K562 (cell line): ENCODE results near the gene COMP. TPM values are rescaled to one million over a fixed set of nuclear protein-coding genes. Genes with fewer than 3 reads are reported as not detected.

ENCODE experiments used
- ARID4B ChIP-seq: sonication (generic); formaldehyde crosslinking; IDR thresholded peaks from 2 replicates; pipeline ENCODE4 v1.8.0; 2022; ENCODE audit warnings: mild to moderate bottlenecking, missing genetic modification reagents
- CBFA2T2 ChIP-seq: fragments of 450-650 bp; conservative IDR thresholded peaks from 2 replicates; pipeline ENCODE4 v1.6.1; 2017; ENCODE audit warnings: mild to moderate bottlenecking
- EHMT2 ChIP-seq: fragments of 450-650 bp; IDR thresholded peaks from 2 replicates; pipeline ENCODE4 v1.6.1; 2018; ENCODE audit warnings: antibody characterized with exemption
- ERF ChIP-seq: fragments of 450-650 bp; formaldehyde crosslinking; IDR thresholded peaks from 2 replicates; pipeline ENCODE4 v1.4.0; 2020; ENCODE audit warnings: mild to moderate bottlenecking, mixed read lengths
- GTF2F1 ChIP-seq: IDR thresholded peaks from 2 replicates; pipeline ENCODE4 v1.6.1; 2011; ENCODE audit warnings: low read depth, low read length, improper control_type of control experiment
- HDAC2 ChIP-seq: fragments of 450-650 bp; IDR thresholded peaks from 2 replicates; pipeline ENCODE4 v1.6.1; 2016; ENCODE audit warnings: mild to moderate bottlenecking
- HLTF ChIP-seq: fragments of 450-650 bp; IDR thresholded peaks from 2 replicates; pipeline ENCODE4 v1.6.1; 2016
- KDM4B ChIP-seq, 2 experiments: fragments of 450-650 bp in 1 of 2; sonication (generic) in 1 of 2; IDR thresholded peaks; 2 replicates each; pipeline ENCODE4 v1.6.1; 2016 to 2017; ENCODE audit warnings: borderline replicate concordance in 2 of 2, antibody characterized with exemption in 1 of 2, low read depth in 1 of 2, mild to moderate bottlenecking in 1 of 2
- NFE2L1 ChIP-seq: fragments of 450-650 bp; IDR thresholded peaks from 2 replicates; pipeline ENCODE4 v1.6.1; 2016; ENCODE audit warnings: missing genetic modification characterization, low read depth, mild to moderate bottlenecking, missing compliant biosample characterization, moderate library complexity, borderline replicate concordance
- PML ChIP-seq: IDR thresholded peaks from 2 replicates; pipeline ENCODE4 v1.6.1; 2012; ENCODE audit warnings: low read length, inconsistent platforms
- RFX7 ChIP-seq: fragments of 250-450 bp; sonication (Bioruptor Pico); IDR thresholded peaks from 2 replicates; pipeline ENCODE4 v1.5.1; 2021; ENCODE audit warnings: mild to moderate bottlenecking
- SMARCA5 ChIP-seq: fragments of 450-650 bp; IDR thresholded peaks from 2 replicates; pipeline ENCODE4 v1.6.1; 2016
- THAP7 ChIP-seq: fragments of 250-450 bp; sonication (Bioruptor Pico); IDR thresholded peaks from 2 replicates; pipeline ENCODE4 v1.5.0; 2021
- ZNF12 ChIP-seq: sonication (generic); formaldehyde crosslinking; IDR thresholded peaks from 2 replicates; pipeline ENCODE4 v1.4.0; 2020; ENCODE audit warnings: mild to moderate bottlenecking, missing genetic modification reagents
- ZNF384 ChIP-seq: IDR thresholded peaks from 2 replicates; pipeline ENCODE4 v1.6.1; 2012; ENCODE audit warnings: low read depth, low read length, improper control_type of control experiment
- polyA plus RNA-seq, 8 experiments: library from polyadenylated mRNA; depleted of rRNA in 4 of 8; stranded (reverse) in 5 of 8; unstranded in 3 of 8; fragments of >200 nt; fragmentation: Nextera tagmentation in 2 of 8; fragmentation: Illumina TruSeq in 1 of 8; extraction: Ambion mirVana in 2 of 8; extraction: Trizol in 1 of 8; gene quantifications; 2 replicates each; pipeline versions ENCODE4 v1.2.1 to v1.2.3, GENCODE V29; 2011 to 2014; ENCODE audit warnings: inconsistent platforms in 1 of 8, missing spikeins in 1 of 8
- total RNA-seq, 7 experiments: library from RNA; depleted of rRNA in 6 of 7; stranded (reverse); fragments of >200 nt in 6 of 7; fragmentation: Illumina TruSeq in 2 of 7; extraction: Trizol in 2 of 7; gene quantifications; 2 replicates each; pipeline versions ENCODE4 v1.2.1 to v1.2.3, GENCODE V29; 2011 to 2021; ENCODE audit warnings: low replicate concordance in 1 of 7
- TF ChIP-seq, protein P1 (sequence below): fragments of 450-650 bp; IDR thresholded peaks from 2 replicates; pipeline ENCODE4 v1.6.1; 2016; ENCODE audit warnings: borderline replicate concordance
- TF ChIP-seq, protein P2 (sequence below), 2 experiments: fragments of 450-650 bp in 1 of 2; sonication (generic) in 1 of 2; formaldehyde crosslinking; conservative IDR thresholded peaks; 2 replicates each; pipeline versions ENCODE4 v1.4.0 to v1.8.1; 2020 to 2022; ENCODE audit warnings: mild to moderate bottlenecking in 1 of 2, missing genetic modification reagents in 1 of 2
- TF ChIP-seq, protein P3 (sequence below): sonication (generic); formaldehyde crosslinking; IDR thresholded peaks from 2 replicates; pipeline ENCODE4 v1.8.1; 2023; ENCODE audit warnings: mild to moderate bottlenecking, missing genetic modification reagents

COMP gene
- total and polyA plus RNA-seq, 9 of the 15 experiments (the other 6 are each of a cell fraction or from before 2014, with no cell fraction given), result 0.07 TPM; not detected in 8

DNA sequence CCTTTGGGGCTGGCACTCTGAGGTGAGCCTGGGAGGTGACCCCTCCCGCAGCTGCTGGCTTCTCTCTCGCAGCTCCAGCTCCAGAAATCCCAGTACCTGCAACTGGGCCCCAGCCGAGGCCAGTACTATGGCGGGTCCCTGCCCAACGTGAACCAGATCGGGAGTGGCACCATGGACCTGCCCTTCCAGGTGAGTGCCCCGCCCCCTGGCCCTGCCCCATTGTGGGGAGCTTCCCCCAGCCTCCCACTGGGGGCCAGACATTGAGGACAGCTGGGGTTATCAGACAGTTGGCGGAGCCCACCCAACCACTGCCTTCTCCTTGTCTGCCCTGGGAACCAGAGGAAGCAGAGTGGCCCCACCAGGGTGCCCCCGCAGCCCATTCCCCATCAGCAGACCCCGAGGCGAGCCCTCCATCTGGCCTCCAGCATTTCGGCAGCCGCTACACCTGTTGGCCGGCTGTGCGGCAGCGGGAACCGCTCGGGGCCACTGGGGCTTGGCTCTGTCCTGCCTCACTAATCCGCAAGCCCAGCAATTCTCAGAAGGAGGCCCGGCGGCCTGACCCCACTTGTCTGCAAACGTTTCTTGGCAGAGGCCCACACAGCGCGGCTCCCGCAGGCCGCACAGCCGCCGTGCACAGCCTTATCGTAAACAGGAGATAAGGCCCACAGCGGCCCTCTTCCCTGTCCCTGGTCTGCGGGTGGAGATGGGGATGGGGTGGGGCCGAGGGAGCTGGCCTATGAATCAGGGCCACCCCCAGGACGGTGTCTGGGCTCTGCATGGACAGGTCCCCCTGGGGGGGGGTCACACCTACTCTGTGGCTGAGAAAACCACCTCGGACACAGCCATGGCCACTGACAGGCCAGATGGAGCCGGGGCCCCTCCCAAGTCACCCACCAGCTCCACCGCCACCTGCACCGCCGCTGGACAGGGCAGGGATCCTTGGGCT lies 48.0 kb downstream of the COMP start (continued):
- no peak for TF ChIP-seq ZNF12 (CRISPR knock-in tag)
- TF ChIP-seq KDM4B (IDR thresholded peaks at IDR 0.05; ENCODE audit: borderline replicate concordance in 2 of 2, low read depth in 1 of 2), result no peak
- TF ChIP-seq, protein P1, sequence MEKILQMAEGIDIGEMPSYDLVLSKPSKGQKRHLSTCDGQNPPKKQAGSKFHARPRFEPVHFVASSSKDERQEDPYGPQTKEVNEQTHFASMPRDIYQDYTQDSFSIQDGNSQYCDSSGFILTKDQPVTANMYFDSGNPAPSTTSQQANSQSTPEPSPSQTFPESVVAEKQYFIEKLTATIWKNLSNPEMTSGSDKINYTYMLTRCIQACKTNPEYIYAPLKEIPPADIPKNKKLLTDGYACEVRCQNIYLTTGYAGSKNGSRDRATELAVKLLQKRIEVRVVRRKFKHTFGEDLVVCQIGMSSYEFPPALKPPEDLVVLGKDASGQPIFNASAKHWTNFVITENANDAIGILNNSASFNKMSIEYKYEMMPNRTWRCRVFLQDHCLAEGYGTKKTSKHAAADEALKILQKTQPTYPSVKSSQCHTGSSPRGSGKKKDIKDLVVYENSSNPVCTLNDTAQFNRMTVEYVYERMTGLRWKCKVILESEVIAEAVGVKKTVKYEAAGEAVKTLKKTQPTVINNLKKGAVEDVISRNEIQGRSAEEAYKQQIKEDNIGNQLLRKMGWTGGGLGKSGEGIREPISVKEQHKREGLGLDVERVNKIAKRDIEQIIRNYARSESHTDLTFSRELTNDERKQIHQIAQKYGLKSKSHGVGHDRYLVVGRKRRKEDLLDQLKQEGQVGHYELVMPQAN, result no peak
- TF ChIP-seq THAP7 (CRISPR knock-in tag), result no peak
- peak; percentile 90 for TF ChIP-seq HDAC2
- TF ChIP-seq ERF (CRISPR knock-in tag), result no peak
- no peak for TF ChIP-seq HLTF
- no peak for TF ChIP-seq RFX7 (CRISPR knock-in tag)
- TF ChIP-seq, protein P2, sequence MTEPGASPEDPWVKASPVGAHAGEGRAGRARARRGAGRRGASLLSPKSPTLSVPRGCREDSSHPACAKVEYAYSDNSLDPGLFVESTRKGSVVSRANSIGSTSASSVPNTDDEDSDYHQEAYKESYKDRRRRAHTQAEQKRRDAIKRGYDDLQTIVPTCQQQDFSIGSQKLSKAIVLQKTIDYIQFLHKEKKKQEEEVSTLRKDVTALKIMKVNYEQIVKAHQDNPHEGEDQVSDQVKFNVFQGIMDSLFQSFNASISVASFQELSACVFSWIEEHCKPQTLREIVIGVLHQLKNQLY (CRISPR knock-in tag; conservative IDR thresholded peaks at IDR 0.05), result no peak
- no peak for TF ChIP-seq ZNF384
- TF ChIP-seq EHMT2, result no peak
- TF ChIP-seq GTF2F1, result no peak
- no peak for TF ChIP-seq SMARCA5
- TF ChIP-seq, protein P3, sequence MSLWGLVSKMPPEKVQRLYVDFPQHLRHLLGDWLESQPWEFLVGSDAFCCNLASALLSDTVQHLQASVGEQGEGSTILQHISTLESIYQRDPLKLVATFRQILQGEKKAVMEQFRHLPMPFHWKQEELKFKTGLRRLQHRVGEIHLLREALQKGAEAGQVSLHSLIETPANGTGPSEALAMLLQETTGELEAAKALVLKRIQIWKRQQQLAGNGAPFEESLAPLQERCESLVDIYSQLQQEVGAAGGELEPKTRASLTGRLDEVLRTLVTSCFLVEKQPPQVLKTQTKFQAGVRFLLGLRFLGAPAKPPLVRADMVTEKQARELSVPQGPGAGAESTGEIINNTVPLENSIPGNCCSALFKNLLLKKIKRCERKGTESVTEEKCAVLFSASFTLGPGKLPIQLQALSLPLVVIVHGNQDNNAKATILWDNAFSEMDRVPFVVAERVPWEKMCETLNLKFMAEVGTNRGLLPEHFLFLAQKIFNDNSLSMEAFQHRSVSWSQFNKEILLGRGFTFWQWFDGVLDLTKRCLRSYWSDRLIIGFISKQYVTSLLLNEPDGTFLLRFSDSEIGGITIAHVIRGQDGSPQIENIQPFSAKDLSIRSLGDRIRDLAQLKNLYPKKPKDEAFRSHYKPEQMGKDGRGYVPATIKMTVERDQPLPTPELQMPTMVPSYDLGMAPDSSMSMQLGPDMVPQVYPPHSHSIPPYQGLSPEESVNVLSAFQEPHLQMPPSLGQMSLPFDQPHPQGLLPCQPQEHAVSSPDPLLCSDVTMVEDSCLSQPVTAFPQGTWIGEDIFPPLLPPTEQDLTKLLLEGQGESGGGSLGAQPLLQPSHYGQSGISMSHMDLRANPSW (CRISPR knock-in tag), result no peak
- no peak for TF ChIP-seq PML
- TF ChIP-seq CBFA2T2, result peak; percentile 74
- TF ChIP-seq NFE2L1 (tag), result no peak
- no peak for TF ChIP-seq ARID4B
